ENCODE results near the gene PWWP3B. TPM values are rescaled to one million over a fixed set of nuclear protein-coding genes. Genes with fewer than 3 reads are reported as not detected.

The PWWP3B gene
- total RNA-seq, 1 experiment from 2014 or later = 0.26 TPM

DNA sequence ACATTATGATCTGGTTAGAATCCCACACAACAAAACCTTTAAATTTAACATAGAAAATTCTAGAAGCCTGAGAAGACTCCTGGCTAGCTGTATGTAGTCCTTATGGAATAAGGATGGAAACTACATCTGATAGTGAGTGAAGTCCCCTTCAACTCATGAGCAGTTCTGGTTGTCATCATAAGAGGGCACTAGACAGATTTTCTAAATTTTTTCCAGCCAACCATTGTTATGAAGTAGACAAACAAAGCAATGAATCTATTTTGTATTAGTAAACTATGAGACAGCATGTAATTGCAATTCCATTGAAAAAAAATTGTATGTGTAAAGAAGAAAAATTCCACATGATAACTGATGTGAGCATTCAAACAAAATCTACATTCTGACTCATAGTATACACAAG lies 35.2 kb downstream of the PWWP3B start:
- Histone ChIP-seq H3K9me3 (ENCODE audit: control insufficient read depth, low read depth, low read length) (peaks cover 30% of the 10 kb centered on the region), H3K9ac (ENCODE audit: extremely low read depth, insufficient read length, low read length) (no peak overlapping the region), H3K56ac (ENCODE audit: insufficient read length, low read depth, low read length) (no peak overlapping the region), H4K8ac (replicated peaks; ENCODE audit: insufficient read length, low read depth, low read length) (no peak overlapping the region), H3T11ph (ENCODE audit: low read length) (no peak overlapping the region), H4K91ac (ENCODE audit: insufficient read length, low read depth, low read length) (no peak overlapping the region), H3K23ac (ENCODE audit: insufficient read length, low read depth, low read length) (no peak overlapping the region), H2BK12ac (ENCODE audit: insufficient read length, low read depth, low read length) (no peak overlapping the region), H3K18ac (ENCODE audit: insufficient read length, low read depth, low read length) (no peak overlapping the region), H3K14ac (ENCODE audit: insufficient read depth, low read length) (no peak overlapping the region), H3K27ac (ENCODE audit: insufficient read length, low read depth, low read length) (no peak overlapping the region), H3K79me1 (ENCODE audit: insufficient read depth, low read depth, low read length, poor library complexity, severe bottlenecking) (no peaks in the 10 kb centered on the region), H3K4me2 (ENCODE audit: insufficient read depth, insufficient read length, low read length) (no peak overlapping the region), H2BK15ac (ENCODE audit: low read depth, low read length) (no peak overlapping the region), H3K4ac (ENCODE audit: low read depth, low read length) (no peak overlapping the region), H2BK120ac (ENCODE audit: low read depth, low read length, poor library complexity, severe bottlenecking) (no peak overlapping the region), H2AK5ac (ENCODE audit: insufficient read length, low read length) (no peak overlapping the region), H4K20me1 (ENCODE audit: control insufficient read depth, insufficient read depth, insufficient read length) (no peaks in the 10 kb centered on the region), H2BK5ac (ENCODE audit: insufficient read length, low read length) (no peak overlapping the region), H4K5ac (ENCODE audit: insufficient read length, low read depth, low read length) (no peak overlapping the region), H2AFZ (ENCODE audit: low read length) (no peak overlapping the region), H3K4me1 (ENCODE audit: insufficient read depth, low read length) (no peaks in the 10 kb centered on the region), H2BK20ac (ENCODE audit: low read depth, low read length, poor library complexity, severe bottlenecking) (no peak overlapping the region), H3K27me3 (ENCODE audit: insufficient read depth, low read length) (no peaks in the 10 kb centered on the region), H3K79me2 (ENCODE audit: insufficient read depth, low read length) (no peaks in the 10 kb centered on the region), H3K23me2 (ENCODE audit: insufficient read length, low read depth, low read length, poor library complexity, severe bottlenecking) (no peaks in the 10 kb centered on the region)
- DNase-seq = no peak
- Mint-ChIP-seq H3K4me3 (no peak overlapping the region), H3K9me3 (peaks cover 47 to 63% of the 10 kb centered on the region in 2 experiments), H3K27me3 (ENCODE audit: low read depth) (no peaks in the 10 kb centered on the region), H3K27ac (no peak overlapping the region), H3K36me3 (ENCODE audit: insufficient read depth in 1 of 3, low read depth in 3 of 3) (peaks cover 0 to 6% (median 0%) of the 10 kb centered on the region in 3 experiments; a peak in 4 of 7 replicates), H3K4me1 (peaks cover 3 to 6% of the 10 kb centered on the region in 2 experiments)
- TF ChIP-seq, protein P1, sequence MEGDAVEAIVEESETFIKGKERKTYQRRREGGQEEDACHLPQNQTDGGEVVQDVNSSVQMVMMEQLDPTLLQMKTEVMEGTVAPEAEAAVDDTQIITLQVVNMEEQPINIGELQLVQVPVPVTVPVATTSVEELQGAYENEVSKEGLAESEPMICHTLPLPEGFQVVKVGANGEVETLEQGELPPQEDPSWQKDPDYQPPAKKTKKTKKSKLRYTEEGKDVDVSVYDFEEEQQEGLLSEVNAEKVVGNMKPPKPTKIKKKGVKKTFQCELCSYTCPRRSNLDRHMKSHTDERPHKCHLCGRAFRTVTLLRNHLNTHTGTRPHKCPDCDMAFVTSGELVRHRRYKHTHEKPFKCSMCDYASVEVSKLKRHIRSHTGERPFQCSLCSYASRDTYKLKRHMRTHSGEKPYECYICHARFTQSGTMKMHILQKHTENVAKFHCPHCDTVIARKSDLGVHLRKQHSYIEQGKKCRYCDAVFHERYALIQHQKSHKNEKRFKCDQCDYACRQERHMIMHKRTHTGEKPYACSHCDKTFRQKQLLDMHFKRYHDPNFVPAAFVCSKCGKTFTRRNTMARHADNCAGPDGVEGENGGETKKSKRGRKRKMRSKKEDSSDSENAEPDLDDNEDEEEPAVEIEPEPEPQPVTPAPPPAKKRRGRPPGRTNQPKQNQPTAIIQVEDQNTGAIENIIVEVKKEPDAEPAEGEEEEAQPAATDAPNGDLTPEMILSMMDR (conservative IDR thresholded peaks at IDR 0.05) = no peak; the same call in 2 of the 3 replicates

All from H9 (cell line).